Keratinocyte (primary cell): Measurements from ENCODE around the gene TCF7.

ENCODE experiments used
- CTCF ChIP-seq, 3 experiments: IDR thresholded peaks in 1 of 3; conservative IDR thresholded peaks in 1 of 3; optimal IDR thresholded peaks in 1 of 3; 2 replicates in 2 of 3; 3 replicates in 1 of 3; pipeline versions ENCODE3 to v1.5.1; 2011; ENCODE audit warnings: low read length in 3 of 3, mild to moderate bottlenecking in 3 of 3, moderate library complexity in 2 of 3, control low read depth in 1 of 3, inconsistent platforms in 1 of 3; ENCODE audit not compliant: insufficient read depth in 2 of 3; ENCODE audit errors: extremely low read depth in 1 of 3
- EZH2 ChIP-seq: IDR thresholded peaks from one replicate; pipeline ENCODE4 v1.6.1; 2012; ENCODE audit warnings: inconsistent platforms, mild to moderate bottlenecking, low read length, moderate library complexity

GRCh38 chr5:134151723-134152122 lies 37.2 kb downstream of the TCF7 start:
- TF ChIP-seq CTCF (optimal IDR thresholded peaks at IDR 0.05 in 1 of 3, IDR thresholded peaks at IDR 0.05 in 1 of 3, conservative IDR thresholded peaks at IDR 0.05 in 1 of 3; ENCODE audit: extremely low read depth in 1 of 3, insufficient read depth in 2 of 3, low read length in 3 of 3) (no peak), EZH2 (no peak)
